HG02759 (cell line): ENCODE data around the gene EPHB2.

Experiments used
- ATAC-seq: cut with Tn5 transposase; IDR thresholded peaks from one replicate; pipeline ENCODE4 v1.9.1; 2021; ENCODE audit warnings: mild to moderate bottlenecking, moderate library complexity; ENCODE audit not compliant: unreplicated experiment

EPHB2 gene

GRCh38 chr1:22875841-22876240, 165.2 kb downstream of the EPHB2 start:
- no peak for ATAC-seq

GRCh38 chr1:22876359-22877111, 165.9 kb downstream of the EPHB2 start:
- ATAC-seq: no peak

DNA sequence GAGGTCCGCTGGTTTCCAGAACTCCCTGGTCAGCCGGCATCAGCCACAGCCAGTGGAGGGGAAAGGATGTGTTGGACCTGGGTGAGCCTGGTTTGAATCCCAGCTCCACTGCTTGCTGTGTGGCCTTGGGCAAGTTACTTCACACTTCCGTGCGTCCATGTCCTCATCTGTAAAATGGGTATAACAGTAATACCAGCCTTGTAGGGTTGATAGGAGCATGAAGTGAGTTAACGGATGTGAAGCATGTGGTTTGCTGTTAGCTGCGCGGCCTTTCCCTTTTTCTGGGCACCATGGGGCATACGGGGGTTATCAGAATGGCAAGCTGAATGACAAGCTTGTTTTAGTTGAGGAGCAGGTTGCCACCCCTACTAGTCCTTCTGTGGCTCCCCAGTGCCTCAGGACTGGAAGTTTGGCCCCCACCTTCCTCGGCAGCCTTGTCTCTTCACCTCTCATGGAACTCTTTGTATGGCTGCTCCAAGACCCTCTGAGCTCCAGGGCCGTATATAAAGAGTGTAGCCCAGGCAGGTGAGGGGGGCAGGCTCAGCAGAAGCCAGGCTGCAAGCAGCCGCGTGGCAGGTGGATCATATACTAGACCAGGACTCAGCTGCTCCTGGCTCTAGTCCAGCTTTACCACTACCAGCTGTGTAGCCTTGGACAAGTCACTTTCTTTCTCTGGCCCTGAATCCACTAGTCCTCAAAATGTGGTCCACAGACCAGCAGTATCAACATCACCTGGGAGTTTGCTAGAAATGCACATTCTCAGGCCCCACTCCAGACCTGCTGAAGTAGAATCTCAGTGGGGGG, 166.7 kb downstream of the EPHB2 start:
- no peak for ATAC-seq

DNA sequence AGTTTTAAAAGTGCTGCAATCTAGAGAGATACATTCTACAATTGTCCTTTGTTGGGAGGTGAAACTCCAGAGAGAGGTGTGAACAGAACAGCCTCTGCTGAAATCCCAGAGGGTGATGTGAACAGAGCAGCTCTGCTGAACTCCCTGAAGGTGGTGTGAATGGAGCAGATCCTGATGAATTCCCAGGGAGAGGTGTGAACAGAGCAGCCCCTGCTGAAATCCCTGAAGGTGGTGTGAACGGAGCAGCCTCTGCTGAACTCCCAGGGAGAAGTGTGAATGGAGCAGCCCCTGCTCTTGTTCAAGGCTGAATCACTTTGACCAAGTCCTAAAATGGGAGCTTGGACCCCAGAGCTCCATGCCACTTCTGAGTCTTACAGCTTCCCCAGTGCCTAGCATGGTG, 167.3 kb downstream of the EPHB2 start:
- ATAC-seq: no peak

DNA sequence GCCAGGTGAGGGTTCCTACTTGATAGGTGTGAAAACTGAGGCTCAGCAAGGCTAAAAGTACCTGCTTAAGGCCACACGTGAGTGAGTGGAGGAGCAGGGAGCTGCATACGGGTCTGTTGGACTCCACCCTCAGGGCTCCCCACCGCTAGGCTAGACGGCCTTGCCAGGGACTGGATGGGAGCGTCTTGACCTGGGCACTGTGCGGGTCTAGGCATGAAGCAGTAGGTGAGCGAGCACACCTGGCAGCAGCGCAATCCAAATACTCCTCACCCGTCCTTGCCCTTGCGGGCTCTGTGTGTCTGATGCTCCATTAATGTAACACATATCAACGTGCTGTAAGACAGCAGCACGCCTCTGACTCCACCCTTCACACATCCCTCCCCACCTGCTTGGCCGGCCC, 168.0 kb downstream of the EPHB2 start:
- ATAC-seq: no peak

DNA sequence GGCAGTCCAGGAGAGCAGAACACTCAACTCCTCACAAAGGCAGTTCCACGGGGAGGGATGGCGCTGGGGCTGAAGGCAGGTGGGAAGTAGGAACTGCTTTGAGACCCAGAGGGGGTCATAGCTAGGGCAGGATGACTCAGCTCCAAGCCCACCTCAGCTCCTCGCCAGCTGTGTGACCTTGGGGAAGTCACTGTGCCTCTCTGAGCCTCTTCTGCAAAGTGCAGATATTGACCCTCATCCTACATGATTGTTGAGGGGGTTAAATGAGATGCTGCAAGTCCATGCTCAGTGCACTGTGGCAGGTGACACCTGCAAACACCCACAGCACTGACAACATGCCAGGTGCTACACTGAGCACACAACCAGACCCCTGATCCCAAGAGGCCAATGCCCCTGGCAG, 168.8 kb downstream of the EPHB2 start:
- ATAC-seq: no peak

DNA sequence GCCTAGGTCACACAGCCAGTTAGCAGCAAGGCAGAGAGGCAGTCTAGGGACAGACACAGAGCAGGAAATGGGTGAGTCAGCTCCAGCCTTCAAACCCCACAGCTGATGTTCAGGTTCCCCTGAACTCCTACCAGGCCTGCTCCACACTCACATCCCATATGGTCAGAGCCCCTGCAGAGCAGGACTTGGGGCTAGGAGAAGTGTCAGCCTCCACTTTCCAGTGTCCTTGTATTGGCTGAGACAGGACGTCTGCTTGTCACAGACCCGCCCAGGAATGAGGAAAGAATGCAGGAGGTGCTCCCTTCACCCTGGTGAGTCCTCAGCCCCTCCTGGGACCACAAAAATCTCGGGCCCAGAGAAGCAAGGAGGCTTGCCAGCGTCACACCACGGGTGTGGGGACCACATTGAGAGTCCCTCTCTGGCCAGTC, 169.5 kb downstream of the EPHB2 start:
- no peak for ATAC-seq

DNA sequence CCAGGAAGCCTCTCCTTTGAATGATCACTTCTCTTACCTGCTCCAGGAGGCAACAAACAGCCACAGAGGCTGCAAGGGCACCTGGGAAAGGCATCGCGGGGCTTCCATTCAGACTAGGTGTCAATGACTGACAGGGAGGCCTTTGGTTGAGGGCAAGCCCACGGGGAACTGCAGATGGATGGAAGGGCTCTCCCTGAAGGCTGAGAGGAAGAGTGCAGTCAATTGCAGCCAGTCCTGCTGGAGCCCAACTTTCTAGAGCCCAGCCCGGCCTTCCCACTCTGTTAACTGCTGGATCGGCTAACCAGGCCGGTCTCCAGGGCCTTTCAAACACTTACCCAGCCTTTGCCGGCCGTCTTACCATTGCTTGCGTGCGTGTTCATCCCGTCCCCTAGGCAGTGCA, 172.8 kb downstream of the EPHB2 start:
- no peak for ATAC-seq

- ATAC-seq: no peak
These were observed 174.3 kb downstream of the EPHB2 start for GRCh38 chr1:22884806-22885530.

- ATAC-seq: no peak
These were observed 175.6 kb downstream of the EPHB2 start for GRCh38 chr1:22886211-22886610.

- no peak for ATAC-seq
These were observed 176.9 kb downstream of the EPHB2 start for GRCh38 chr1:22887491-22887890.

DNA sequence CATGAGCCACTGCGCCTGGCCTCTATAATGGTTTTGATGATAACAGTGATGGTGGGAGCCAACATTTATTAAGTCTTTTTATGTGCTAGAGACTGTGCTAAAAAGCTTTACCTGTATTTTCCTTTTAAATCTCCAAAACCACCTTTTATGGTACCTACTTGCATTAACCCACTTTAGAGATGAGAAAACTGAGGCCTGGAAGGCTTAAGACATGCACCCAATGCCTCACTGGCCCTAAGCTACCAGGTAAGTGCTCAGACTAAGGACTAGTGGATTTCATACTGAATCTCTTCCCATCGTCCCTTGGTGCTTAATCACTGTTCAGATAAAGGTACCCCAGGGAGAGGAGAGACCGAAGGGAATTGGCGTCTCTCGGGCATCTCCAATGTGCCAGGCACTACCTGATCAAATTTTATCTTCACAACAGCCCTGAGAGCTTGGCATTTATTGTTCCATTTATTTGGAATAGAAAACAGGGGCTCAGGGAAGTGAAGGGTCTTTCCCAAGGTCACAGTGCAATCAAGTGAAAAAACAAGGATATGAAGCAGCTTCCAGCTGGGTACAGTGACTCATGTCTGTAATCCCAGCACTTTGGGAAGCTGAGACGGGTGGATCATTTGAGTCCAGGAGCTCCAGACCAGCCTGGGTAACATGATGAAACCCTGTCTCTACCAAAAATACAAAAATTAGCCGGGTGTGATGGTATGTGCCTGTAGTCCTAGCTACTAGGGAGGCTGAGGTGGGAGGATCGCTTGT, 177.9 kb downstream of the EPHB2 start:
- ATAC-seq: no peak

DNA sequence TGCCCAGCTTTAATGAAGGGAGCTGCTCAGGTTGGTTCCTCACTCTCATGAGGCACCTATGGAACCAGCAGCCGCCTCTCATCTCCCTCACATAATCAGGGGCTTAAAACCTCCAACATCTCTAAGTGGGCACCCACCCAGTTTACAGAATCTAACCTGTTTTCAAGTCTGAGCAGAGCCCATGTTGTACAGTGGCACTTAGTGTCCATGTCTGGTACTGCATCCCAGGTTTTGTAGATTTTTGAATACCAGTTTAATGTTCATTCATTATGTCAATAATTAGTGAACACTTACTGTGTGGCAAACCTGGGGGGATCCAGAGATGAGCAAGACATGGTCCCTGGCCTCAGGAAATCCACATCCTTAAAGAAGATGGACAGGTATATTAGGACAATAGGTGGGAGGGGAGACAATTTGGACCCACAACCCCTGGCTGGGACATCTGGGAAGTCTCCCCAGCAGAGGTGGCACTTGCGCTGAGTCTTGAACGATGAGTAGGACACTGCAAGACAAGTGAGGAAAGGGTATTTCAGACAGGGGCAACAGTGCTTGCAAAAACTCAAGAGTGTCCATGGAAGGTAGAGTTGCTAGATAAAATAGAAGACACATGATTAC, 178.7 kb downstream of the EPHB2 start:
- no peak for ATAC-seq

GRCh38 chr1:22892789-22893188, 182.2 kb downstream of the EPHB2 start:
- ATAC-seq: no peak

GRCh38 chr1:22893292-22893691, 182.7 kb downstream of the EPHB2 start:
- ATAC-seq: no peak

DNA sequence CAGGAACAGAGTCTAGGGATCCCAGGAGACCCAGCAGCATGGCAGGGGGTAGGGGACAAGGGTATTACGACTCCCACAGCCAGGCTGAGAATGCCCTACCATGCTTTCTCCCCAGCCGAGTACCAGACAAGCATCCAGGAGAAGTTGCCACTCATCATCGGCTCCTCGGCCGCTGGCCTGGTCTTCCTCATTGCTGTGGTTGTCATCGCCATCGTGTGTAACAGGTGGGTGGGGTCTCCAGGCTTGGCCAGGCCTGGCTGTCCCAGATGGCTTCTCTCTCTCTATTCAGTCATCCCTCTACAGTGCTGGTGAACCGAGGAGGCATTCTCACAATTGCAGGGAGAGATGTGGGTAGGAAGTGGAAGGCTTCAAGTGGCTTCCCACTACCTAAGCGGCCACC, 184.7 kb downstream of the EPHB2 start:
- ATAC-seq: no peak

- ATAC-seq: no peak
These were observed 185.5 kb downstream of the EPHB2 start for GRCh38 chr1:22896184-22896583.

GRCh38 chr1:22900451-22900850, 189.8 kb downstream of the EPHB2 start:
- no peak for ATAC-seq

GRCh38 chr1:22903113-22903512, 192.5 kb downstream of the EPHB2 start:
- no peak for ATAC-seq

DNA sequence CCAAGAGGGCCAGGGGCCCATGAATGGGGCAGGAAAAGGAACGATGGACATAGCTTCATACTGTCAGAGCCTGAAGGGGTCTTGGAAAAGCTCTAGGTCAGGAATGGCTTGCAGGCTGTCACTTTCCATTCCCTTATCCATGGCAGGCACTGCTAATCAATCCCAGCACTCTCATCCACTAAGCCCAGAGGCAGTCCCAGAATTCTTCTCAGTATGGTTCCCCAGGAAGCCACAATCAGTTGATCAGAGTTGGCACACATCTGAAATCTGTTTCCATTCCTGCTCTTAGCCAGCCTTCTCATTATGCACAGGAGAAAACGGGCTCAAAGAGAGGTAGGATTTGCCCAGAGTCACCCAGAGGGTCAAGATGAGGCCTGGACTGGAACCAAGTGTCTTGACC, 196.3 kb downstream of the EPHB2 start:
- no peak for ATAC-seq

- ATAC-seq: no peak
These were observed 196.9 kb downstream of the EPHB2 start for GRCh38 chr1:22907528-22907927.
